Muscle of back (tissue), 13 donors: Measurements from ENCODE around the gene BCS1L. TPM values are rescaled to one million over a fixed set of nuclear protein-coding genes. Genes with fewer than 3 reads are reported as not detected.

ENCODE experiments used
- DNase-seq, 3 donors: peaks; one replicate each; pipeline versions ENCODE4 v3.0.0 to v3.0.0-alpha.2; 2013
- long read RNA-seq, 9 donors: transcript quantifications; one replicate each; lab custom pipeline, GENCODE V29; 2026
- polyA plus RNA-seq, 10 donors: library from polyadenylated mRNA; unstranded; fragments of 120-200 nt; gene quantifications; one replicate each; pipeline ENCODE4 v1.2.1, GENCODE V29; 2013; ENCODE audit not compliant: insufficient read length in 10 of 10

Gene BCS1L
- polyA plus RNA-seq, result 10 to 100 TPM; 27.8 to 44.3 (median 35.2) TPM
- long read RNA-seq, donor 1, partial matches to known transcripts, result 0 of 3 reads
- long read RNA-seq, donor 1, other reads (novel, unspliced or antisense), result 0 of 3 reads
- long read RNA-seq, donor 2, partial matches to known transcripts, result 0 of 5 reads
- long read RNA-seq, donor 2, other reads (novel, unspliced or antisense), result 0 of 5 reads
- long read RNA-seq, donor 3, result 0 reads
- long read RNA-seq, donor 4, partial matches to known transcripts, result 0 of 2 reads
- long read RNA-seq, donor 4, other reads (novel, unspliced or antisense), result 0 of 2 reads
- long read RNA-seq, donor 5, partial matches to known transcripts, result 0 of 6 reads
- long read RNA-seq, donor 5, other reads (novel, unspliced or antisense), result 0 of 6 reads
- long read RNA-seq, donor 6, transcript BCS1L-201 (8 exons, 1,454 nt), result major isoform, 5 of 6 reads
- long read RNA-seq, donor 6, partial matches to known transcripts, result 0 of 6 reads
- long read RNA-seq, donor 6, other reads (novel, unspliced or antisense), result 0 of 6 reads
- long read RNA-seq, donor 7, partial matches to known transcripts, result 0 of 3 reads
- long read RNA-seq, donor 7, other reads (novel, unspliced or antisense), result 0 of 3 reads
- long read RNA-seq, donor 8, result 0 reads
- long read RNA-seq, donor 9, partial matches to known transcripts, result 0 of 1 reads
- long read RNA-seq, donor 9, other reads (novel, unspliced or antisense), result 0 of 1 reads

GRCh38 chr2:218659258-218659987 lies at the start of gene BCS1L, which contains the start of gene ZNF142:
Gene BCS1L, plus strand, starts transcription at chr2:218659683. Its CDS starts 1,305 bp downstream, at chr2:218660988.
Gene ZNF142, minus strand, starts transcription at chr2:218659623. Its CDS starts 3,194 bp downstream, at chr2:218656429.
- DNase-seq, result peak; percentile 86 to 96 (median 90)

- DNase-seq, result no peak
Observed at GRCh38 chr2:218615868-218616315, 43.6 kb upstream of the BCS1L start.

GRCh38 chr2:218618102-218618860 lies 41.2 kb upstream of the BCS1L start:
- DNase-seq, result no peak

- no peak for DNase-seq
Observed at GRCh38 chr2:218621007-218621406, 38.5 kb upstream of the BCS1L start.

GRCh38 chr2:218622606-218623365 lies 36.7 kb upstream of the BCS1L start:
- DNase-seq, result peak in 1 of 3 donors; percentile 11

GRCh38 chr2:218623366-218623705 lies 36.1 kb upstream of the BCS1L start:
- no peak for DNase-seq

- no peak for DNase-seq
Observed at GRCh38 chr2:218626369-218626768, 33.1 kb upstream of the BCS1L start.

- DNase-seq, result no peak
Observed at GRCh38 chr2:218627939-218628338, 31.5 kb upstream of the BCS1L start.

GRCh38 chr2:218631837-218632236 lies 27.6 kb upstream of the BCS1L start:
- peak in 2 of 3 donors; percentile 9 to 12 for DNase-seq

- no peak for DNase-seq
Observed at GRCh38 chr2:218635719-218636118, 23.8 kb upstream of the BCS1L start.

- no peak for DNase-seq
Observed at GRCh38 chr2:218638372-218638771, 21.1 kb upstream of the BCS1L start.

- no peak for DNase-seq
Observed at GRCh38 chr2:218642121-218642656, 17.3 kb upstream of the BCS1L start.

- DNase-seq, result no peak
Observed at GRCh38 chr2:218642786-218643185, 16.7 kb upstream of the BCS1L start.

- DNase-seq, result no peak
Observed at GRCh38 chr2:218643751-218644310, 15.7 kb upstream of the BCS1L start.

- DNase-seq, result no peak
Observed at GRCh38 chr2:218644721-218645120, 14.8 kb upstream of the BCS1L start.

- DNase-seq, result no peak
Observed at GRCh38 chr2:218645126-218645525, 14.4 kb upstream of the BCS1L start.

GRCh38 chr2:218648088-218648786 lies 11.2 kb upstream of the BCS1L start:
- peak; percentile 23 to 62 (median 30) for DNase-seq

- DNase-seq, result no peak
Observed at GRCh38 chr2:218648787-218649100, 10.7 kb upstream of the BCS1L start.

- peak in 1 of 3 donors; percentile 7 for DNase-seq
Observed at GRCh38 chr2:218655751-218656150, 3.7 kb upstream of the BCS1L start.
